Psoas muscle (tissue), 8 donors: Measurements from ENCODE around the gene TRMT44. TPM values are rescaled to one million over a fixed set of nuclear protein-coding genes. Genes with fewer than 3 reads are reported as not detected.
"Not testable (repeated sequence)": the region's sequence is repeated elsewhere in the genome, so short reads cannot be mapped to it uniquely, and the experiment has no call there.

Experiments
- ATAC-seq, 4 donors: fragments of 200-7000 bp; cut with Tn5 transposase; one replicate each; pipeline ENCODE4 v1.9.1; 2020; ENCODE audit warnings: moderate library complexity in 3 of 4, mild to moderate bottlenecking in 2 of 4
- DNase-seq, 2 donors: peaks; one replicate each; pipeline ENCODE4 v3.0.0-alpha.2; 2020
- H3K27ac ChIP-seq: fragments of 200-600 bp; one replicate; pipeline ENCODE4 v1.8.0; 2022
- H3K27me3 ChIP-seq, 3 donors: fragments of 200-600 bp in 1 of 3; one replicate each; pipeline versions ENCODE4 v1.6.1 to v1.8.0; 2013 to 2022; ENCODE audit warnings: low read length in 2 of 3, mild to moderate bottlenecking in 2 of 3, moderate library complexity in 1 of 3; ENCODE audit not compliant: insufficient read depth in 3 of 3
- H3K36me3 ChIP-seq, 2 donors: fragments of 200-600 bp in 1 of 2; one replicate each; pipeline versions ENCODE4 v1.6.1 to v1.8.0; 2013 to 2022; ENCODE audit warnings: low read depth in 1 of 2, mild to moderate bottlenecking in 1 of 2, moderate library complexity in 1 of 2; ENCODE audit not compliant: insufficient read depth in 1 of 2
- H3K4me1 ChIP-seq: fragments of 200-600 bp; one replicate; pipeline ENCODE4 v1.8.0; 2022
- H3K4me3 ChIP-seq: fragments of 200-600 bp; one replicate; pipeline ENCODE4 v1.8.0; 2022; ENCODE audit warnings: mild to moderate bottlenecking
- H3K9me3 ChIP-seq: fragments of 200-600 bp; one replicate; pipeline ENCODE4 v1.8.0; 2022
- CTCF ChIP-seq: fragments of 200-600 bp; IDR thresholded peaks from one replicate; pipeline ENCODE4 v1.8.0; 2022; ENCODE audit warnings: antibody characterized with exemption
- WGBS, 3 donors: extraction: QIAGEN DNeasy Blood & Tissue Kit; methylation state at CpG; one replicate each; pipeline versions ENCODE4 v1.1.6 to v1.1.7; 2013; 5-methylcytosine and 5-hydroxymethylcytosine counted together
- intact Hi-C, 2 donors: fragments of 100-400 bp; cut with DNase I; formaldehyde crosslinking; loops; one replicate each; pipeline versions ENCODE4 v1.11.0 to v1.14.2; 2022
- polyA plus RNA-seq, 3 donors: library from polyadenylated mRNA; stranded (reverse); fragments of 200-250 nt; gene quantifications; one replicate each; pipeline ENCODE4 v1.2.3, GENCODE V29; 2013
- total RNA-seq, 4 donors: library from RNA; stranded (reverse); fragmentation: NEBNext Ultra II Directional in 2 of 4; extraction: Animal tissue kit (Norgen Biotek cat#: 25700) in 2 of 4; gene quantifications; one replicate each; pipeline versions ENCODE4 v1.2.1 to v1.2.4, GENCODE V29; 2021 to 2023
- donor health status: healthy with polysubstance abuse.
- donor health status: DM: no; HTN: no; CAD: no; lungs with moderate emphysema.
- donor health status: Bipolar disorder and iron deficiency.
- donor health status: healthy.
- donor health status: DM: yes; HTN: yes; CAD: no.
- donor health status: DM: no; HTN: no; CAD: no.
- donor health status: DM: no; HTN: no; CAD: no.
- donor health status: DM: yes; HTN: yes; CAD: no.

The TRMT44 gene
- total and polyA plus RNA-seq, 7 donors: 3.4 to 9.1 (median 5.4) TPM

- no peaks in the 10 kb centered on the region for H3K4me1 ChIP-seq
- TF ChIP-seq CTCF: no peak
- no peak for ATAC-seq
- no peak overlapping the region for H3K27ac ChIP-seq
- no peaks in the 10 kb centered on the region for H3K9me3 ChIP-seq
- no peak overlapping the region for H3K4me3 ChIP-seq
- peaks cover 0 to 27% of the 10 kb centered on the region in 2 donors for H3K36me3 ChIP-seq
- DNase-seq: no peak
- H3K27me3 ChIP-seq: no peaks in the 10 kb centered on the region
- intact Hi-C loops: loop anchor here in 1 of 2 donors (10.0 kb wide), 1 partner anchor 437 kb away; no protein-coding TSS in a partner anchor
- 94 to 97% (median 96%) methylated on average over 8 of the region's 8 CpGs for WGBS, 3 donors
Observed at GRCh38 chr4:8477676-8478075, 37.1 kb downstream of the TRMT44 start.

DNA sequence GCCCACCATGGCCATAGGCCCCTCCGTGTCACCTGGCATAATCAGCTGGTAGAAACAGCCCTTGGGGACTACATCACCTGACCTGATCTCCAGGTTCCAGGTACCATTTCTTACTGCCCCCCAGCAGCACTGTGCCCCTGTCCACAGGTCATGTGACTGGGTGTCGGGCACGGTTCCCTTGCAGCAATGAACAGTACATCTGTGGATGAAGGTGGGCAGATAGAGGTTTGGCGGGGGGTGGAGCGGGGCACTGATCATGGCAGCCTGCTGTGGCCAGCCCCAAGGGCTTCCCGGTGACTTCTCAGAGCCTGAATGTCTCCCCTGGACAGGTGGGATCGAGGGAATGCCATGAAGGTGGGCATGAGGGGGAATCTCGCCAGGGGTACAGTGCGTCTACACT lies 37.8 kb downstream of the TRMT44 start:
- H3K4me1 ChIP-seq: no peaks in the 10 kb centered on the region
- no peak overlapping the region for H3K4me3 ChIP-seq
- H3K27ac ChIP-seq: no peak overlapping the region
- WGBS, 3 donors: 92 to 94% (median 92%) methylated on average over 9 of the region's 9 CpGs
- intact Hi-C loops: loop anchor here in 1 of 2 donors (10.0 kb wide), 1 partner anchor 436 kb away; no protein-coding TSS in a partner anchor
- peaks cover 0 to 27% of the 10 kb centered on the region in 2 donors for H3K36me3 ChIP-seq
- H3K9me3 ChIP-seq: no peaks in the 10 kb centered on the region
- no peaks in the 10 kb centered on the region for H3K27me3 ChIP-seq
- no peak for ATAC-seq
- no peak for TF ChIP-seq CTCF
- DNase-seq: no peak

GRCh38 chr4:8478801-8479744 lies 38.5 kb downstream of the TRMT44 start:
- intact Hi-C loops: loop anchor here in 1 of 2 donors (10.0 kb wide), 1 partner anchor 436 kb away; no protein-coding TSS in a partner anchor
- peaks cover 0 to 27% of the 10 kb centered on the region in 2 donors for H3K36me3 ChIP-seq
- H3K4me3 ChIP-seq: no peak overlapping the region
- H3K27me3 ChIP-seq: no peaks in the 10 kb centered on the region
- no peak for TF ChIP-seq CTCF
- no peak overlapping the region for H3K27ac ChIP-seq
- no peaks in the 10 kb centered on the region for H3K4me1 ChIP-seq
- no peaks in the 10 kb centered on the region for H3K9me3 ChIP-seq
- no peak for ATAC-seq
- no peak for DNase-seq
- 88% methylated on average over 24 of the region's 24 CpGs for WGBS, 3 donors

DNA sequence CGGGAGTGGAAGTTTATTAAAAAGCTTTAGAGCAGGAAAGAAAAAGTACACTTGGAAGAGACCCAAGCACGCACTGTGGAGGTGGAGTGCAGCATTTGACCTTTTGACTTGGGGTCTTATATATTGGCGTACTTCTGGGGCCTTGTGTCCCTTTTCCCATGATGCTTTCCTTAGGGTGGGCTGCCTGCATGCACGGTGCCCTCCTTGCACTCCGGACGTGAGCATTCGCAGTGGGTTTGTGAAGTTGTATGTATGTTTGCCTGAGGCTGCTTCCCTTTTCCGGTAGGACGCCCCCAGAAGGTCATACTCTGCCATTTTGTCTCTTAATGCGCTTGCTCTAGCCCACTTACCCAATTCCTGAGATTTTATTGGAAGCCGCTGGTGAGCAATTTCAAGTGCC lies 39.6 kb downstream of the TRMT44 start:
- no peak for TF ChIP-seq CTCF
- intact Hi-C loops: no loop called here
- H3K9me3 ChIP-seq: no peaks in the 10 kb centered on the region
- H3K27me3 ChIP-seq: no peaks in the 10 kb centered on the region
- H3K4me3 ChIP-seq: no peak overlapping the region
- no peak overlapping the region for H3K27ac ChIP-seq
- no peaks in the 10 kb centered on the region for H3K4me1 ChIP-seq
- DNase-seq (no peak), ATAC-seq (no peak)
- 90 to 95% (median 93%) methylated on average over 11 of the region's 11 CpGs for WGBS, 3 donors
- peaks cover 0 to 27% of the 10 kb centered on the region in 2 donors for H3K36me3 ChIP-seq

- 49 to 66% (median 65%) methylated on average over 7 to 9 of the region's 9 CpGs for WGBS, 3 donors
- H3K27me3 ChIP-seq, H3K36me3 ChIP-seq, H3K27ac ChIP-seq, intact Hi-C loops, DNase-seq, H3K4me1 ChIP-seq, ATAC-seq, H3K4me3 ChIP-seq, H3K9me3 ChIP-seq: not testable (repeated sequence)
Observed at GRCh38 chr4:8486643-8487042, 46.1 kb downstream of the TRMT44 start.
